HG03025 (cell line): ENCODE results near the gene RBFOX1.

Source experiments
- ATAC-seq: cut with Tn5 transposase; IDR thresholded peaks from one replicate; pipeline ENCODE4 v1.9.1; 2021; ENCODE audit warnings: mild to moderate bottlenecking, moderate library complexity; ENCODE audit not compliant: unreplicated experiment, low FRiP score

RBFOX1 gene

GRCh38 chr16:7577588-7577987, 244.9 kb downstream of the RBFOX1 start:
- ATAC-seq: no peak

DNA sequence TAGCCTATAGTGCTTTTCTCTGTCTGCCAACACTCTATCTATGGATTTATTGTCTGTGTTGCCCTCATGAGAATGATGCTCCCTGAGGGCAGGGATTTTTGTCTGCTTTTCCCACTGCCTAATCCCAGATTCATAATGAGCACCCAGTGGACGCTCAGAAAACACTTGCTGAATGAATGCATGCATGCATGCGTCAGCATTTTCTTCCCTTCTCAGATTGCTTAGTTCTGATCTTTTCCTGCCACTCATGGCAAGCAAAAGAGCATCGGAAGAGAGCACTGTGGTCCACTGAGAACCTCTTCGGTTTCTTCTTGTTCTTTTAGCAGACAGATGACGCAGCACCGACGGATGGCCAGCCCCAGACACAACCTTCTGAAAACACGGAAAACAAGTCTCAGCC, 246.8 kb downstream of the RBFOX1 start:
- no peak for ATAC-seq

GRCh38 chr16:7581175-7581574, 248.5 kb downstream of the RBFOX1 start:
- ATAC-seq: no peak

- ATAC-seq: no peak
Observed at GRCh38 chr16:7583396-7583795, 250.8 kb downstream of the RBFOX1 start.

- ATAC-seq: no peak
Observed at GRCh38 chr16:7584561-7584960, 251.9 kb downstream of the RBFOX1 start.

DNA sequence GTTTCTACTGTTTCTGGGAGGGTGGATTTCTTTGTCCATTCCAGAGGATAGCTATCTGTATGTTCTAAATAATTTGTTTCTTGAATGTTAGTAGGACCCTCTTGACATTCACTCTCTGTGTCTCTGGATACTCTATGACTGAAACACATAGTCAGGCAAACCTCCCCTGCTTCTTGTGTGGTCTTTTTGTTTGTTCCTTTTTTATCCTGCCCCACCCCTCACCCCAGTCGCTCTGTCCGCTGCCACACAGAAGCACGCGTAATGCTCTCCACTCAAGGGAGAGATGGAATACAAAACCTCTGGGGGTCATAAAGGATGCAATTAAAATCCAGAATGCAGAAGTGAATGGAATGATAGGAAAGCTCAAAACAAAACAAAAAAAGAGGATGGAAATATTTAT, 253.1 kb downstream of the RBFOX1 start:
- ATAC-seq: no peak

DNA sequence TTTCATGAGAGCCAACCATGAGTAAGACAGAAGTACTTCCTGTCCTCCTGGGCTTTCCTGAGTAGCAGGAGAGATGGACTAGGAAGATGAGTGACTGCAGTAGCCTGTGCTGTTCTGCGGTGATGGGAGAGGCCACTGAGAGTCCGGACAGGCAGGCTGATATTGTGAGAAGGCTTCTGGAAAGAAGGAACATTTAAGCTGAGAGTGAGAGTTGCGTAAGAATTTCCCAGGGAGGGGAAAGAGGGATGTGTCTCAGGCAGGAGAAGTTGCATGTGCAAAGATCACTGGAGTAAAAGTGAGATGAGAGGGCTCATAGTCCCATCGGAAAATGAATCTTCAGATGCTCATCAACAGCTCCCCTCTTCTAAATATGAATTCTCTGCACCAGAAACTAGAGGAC, 258.3 kb downstream of the RBFOX1 start:
- ATAC-seq: no peak

- ATAC-seq: no peak
Observed at GRCh38 chr16:7596308-7596707, 263.7 kb downstream of the RBFOX1 start.

GRCh38 chr16:7597677-7598076, 265.0 kb downstream of the RBFOX1 start:
- no peak for ATAC-seq

DNA sequence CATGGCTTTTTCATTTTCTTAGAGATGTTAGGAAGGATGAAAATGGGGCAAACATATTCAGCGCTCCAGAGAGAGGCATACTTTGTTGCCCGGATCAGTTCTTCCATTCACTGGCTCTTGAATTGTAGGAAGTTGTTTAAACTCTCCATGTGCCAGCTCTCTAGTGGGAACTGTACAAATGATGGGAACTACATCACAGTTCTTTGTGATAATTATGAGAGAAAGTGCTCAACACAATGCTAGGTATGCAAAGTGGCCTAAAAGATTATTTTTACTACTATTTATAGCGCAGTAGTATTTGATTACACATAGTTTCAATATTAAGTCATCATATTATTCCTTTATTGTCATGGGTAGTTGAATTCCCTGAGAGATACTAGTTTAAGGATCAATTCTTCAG, 268.5 kb downstream of the RBFOX1 start:
- no peak for ATAC-seq

DNA sequence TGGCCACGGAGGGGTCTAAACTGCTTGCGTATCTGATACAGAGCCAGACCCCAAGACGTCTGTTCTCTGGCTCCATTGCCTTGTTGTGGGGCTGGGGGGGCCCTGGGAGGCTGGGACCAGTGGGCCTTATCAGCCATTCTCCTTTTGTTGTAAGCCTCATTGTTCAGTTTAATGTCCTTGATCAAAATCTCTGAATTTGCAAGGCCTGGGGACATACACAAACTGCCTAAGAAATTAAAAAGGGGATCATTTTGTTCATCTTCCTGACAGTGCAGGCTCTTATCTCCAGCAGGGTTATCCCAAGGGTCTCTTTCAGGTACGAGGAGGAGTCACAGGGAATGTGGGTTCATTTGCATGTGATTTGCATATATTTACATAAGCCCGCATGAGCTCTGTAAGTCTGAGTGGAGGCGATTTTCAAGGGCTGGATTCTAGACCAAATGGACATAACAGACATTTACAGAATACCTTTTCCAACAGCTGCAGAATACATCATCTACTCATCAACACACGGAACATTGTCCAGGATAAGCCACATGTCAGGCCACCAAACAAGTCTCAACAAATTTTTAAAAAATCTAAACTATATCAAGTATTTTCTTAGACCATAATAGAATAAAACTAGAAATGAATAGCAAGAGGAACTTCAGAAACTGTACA, 269.8 kb downstream of the RBFOX1 start:
- no peak for ATAC-seq

- no peak for ATAC-seq
Observed at GRCh38 chr16:7605812-7606211, 273.2 kb downstream of the RBFOX1 start.

DNA sequence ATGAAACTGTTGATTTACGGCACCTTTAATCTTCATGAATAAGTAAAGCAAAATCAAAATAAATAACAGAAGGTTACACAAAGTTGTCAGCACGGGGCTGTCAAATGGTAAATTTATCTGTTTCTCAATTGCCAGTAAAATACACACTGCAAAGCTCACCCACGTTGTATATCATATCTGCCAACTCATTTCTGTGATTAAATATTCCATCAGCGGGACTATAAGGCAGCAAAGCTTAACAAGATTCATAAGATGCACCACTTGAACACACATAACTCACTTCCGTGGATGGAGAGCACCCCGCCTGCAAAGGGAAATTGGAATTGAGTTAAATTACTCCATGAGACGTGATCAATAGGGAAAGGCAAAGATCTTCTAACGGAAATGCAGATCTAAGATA, 280.0 kb downstream of the RBFOX1 start:
- no peak for ATAC-seq

- no peak for ATAC-seq
Observed at GRCh38 chr16:7613518-7613917, 280.9 kb downstream of the RBFOX1 start.

DNA sequence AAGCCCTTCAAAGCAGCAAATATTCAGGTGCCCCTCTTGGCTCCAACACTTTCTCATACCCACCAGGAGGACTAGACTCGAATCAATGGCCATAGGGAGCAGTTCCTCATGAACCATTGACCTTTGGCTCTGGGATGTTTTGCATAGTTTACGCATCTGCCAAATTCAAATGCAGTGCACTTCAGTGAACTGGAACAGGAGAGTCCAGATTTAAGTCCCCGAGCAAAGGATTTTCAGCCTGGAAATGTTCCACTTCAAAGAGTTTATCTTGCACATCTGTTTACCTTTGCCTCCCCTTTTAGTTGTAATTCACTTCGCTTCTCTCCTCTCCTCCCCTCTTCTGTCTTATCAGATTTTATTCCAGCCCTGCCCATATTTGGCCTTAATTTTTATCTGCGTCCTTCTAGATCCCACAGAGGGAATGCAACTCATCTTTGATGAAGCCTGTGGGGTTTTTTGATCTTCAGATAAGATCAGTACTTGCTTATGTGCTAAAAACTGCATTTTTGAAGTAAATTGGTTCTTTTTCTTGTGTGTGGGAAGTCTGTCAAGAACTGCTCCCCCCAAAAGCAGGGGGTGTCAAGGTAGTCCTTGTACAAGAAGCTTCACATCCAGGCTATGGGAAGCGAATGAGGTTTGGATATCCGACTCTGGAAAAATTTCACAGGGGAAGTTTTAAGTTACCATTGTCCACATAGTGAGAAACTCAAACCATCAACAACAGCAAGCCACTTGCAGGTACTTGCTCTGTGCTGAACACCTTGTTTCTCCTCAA, 281.6 kb downstream of the RBFOX1 start:
- no peak for ATAC-seq

DNA sequence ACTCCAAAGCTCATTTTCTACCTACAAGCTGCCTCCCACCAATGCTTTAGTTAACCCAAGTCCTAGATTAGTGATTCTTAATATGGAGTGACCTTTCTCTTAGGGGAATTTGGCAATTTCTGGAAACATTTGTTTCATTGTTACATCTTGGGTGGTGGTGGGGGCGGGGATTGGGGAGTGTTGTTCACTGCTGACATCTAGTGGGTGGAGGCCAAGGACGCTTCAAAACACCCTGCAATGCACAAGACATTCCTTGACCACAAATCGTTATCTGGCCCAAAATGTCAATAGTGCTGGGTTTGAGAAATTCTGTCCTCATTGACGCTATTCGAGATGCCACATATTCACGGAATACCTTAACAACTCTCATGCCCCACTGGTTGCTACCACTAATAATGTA, 282.9 kb downstream of the RBFOX1 start:
- no peak for ATAC-seq

GRCh38 chr16:7624871-7625766, 292.5 kb downstream of the RBFOX1 start:
- ATAC-seq: no peak

DNA sequence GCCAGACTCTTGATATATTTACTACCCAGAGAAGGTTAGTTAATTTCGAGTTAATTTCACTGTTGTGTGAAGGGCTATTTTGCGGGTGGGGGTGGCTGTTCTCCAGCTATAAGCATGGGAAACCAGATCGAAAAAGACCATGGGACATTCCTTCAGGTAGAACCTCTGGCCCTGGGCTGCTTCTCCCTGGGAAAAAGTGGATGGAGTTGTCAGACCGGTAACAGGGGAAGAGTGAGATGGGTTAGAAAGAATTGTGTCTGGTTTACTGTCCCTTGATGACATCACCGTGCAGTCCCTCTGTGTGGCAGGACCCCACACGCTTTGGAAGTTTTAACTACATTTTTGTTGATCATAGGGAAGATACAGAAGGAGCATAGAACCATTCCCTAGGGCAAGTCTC, 296.3 kb downstream of the RBFOX1 start:
- ATAC-seq: no peak

- no peak for ATAC-seq
Observed at GRCh38 chr16:7629571-7629970, 296.9 kb downstream of the RBFOX1 start.

DNA sequence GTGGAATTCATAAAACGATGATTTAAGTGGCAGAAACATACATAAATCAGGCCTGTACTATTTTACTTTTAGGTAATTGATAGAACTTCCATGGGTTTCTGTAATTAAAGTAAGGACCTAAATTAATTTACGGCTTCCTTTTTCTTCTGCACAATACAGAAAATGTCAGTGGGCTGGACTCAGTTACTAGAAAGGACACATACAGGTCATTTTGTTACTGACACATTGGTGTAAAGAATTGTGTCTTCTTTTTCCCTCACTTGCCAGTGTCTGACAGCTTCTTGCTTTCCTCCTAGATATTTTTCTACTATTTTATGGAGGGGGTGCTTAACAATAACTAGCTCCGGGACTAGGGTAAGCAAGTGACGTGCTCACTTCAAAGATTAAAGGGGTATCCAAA, 304.8 kb downstream of the RBFOX1 start:
- ATAC-seq: no peak

DNA sequence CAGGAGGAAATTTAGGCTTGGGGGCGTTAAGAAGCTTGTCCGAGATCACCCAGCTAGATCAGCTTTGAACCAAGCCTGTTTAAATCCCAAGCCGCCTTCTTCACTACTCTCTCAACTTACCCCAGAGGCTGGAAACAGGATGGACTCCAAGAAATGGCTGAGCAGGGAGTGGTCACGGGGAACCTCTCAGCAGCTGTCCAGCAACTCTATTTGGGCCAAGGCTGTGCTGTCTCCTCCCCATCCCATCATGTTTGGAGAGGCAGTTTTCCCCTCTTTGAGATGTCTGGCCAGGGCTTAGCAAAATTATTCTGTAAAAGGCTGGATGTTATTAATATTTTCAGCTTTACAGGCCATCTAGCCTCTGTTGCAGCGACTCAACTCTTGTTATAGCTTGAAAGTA, 305.7 kb downstream of the RBFOX1 start:
- ATAC-seq: no peak
